EH (cell line): ENCODE data around the gene CFAP46.
"Not testable (repeated sequence)": the region's sequence is repeated elsewhere in the genome, so short reads cannot be mapped to it uniquely, and the experiment has no call there.

Experiments
- DNase-seq: peaks from one replicate; pipeline ENCODE4 v3.0.0-alpha.2; 2015; ENCODE audit warnings: low read depth

Gene CFAP46

DNA sequence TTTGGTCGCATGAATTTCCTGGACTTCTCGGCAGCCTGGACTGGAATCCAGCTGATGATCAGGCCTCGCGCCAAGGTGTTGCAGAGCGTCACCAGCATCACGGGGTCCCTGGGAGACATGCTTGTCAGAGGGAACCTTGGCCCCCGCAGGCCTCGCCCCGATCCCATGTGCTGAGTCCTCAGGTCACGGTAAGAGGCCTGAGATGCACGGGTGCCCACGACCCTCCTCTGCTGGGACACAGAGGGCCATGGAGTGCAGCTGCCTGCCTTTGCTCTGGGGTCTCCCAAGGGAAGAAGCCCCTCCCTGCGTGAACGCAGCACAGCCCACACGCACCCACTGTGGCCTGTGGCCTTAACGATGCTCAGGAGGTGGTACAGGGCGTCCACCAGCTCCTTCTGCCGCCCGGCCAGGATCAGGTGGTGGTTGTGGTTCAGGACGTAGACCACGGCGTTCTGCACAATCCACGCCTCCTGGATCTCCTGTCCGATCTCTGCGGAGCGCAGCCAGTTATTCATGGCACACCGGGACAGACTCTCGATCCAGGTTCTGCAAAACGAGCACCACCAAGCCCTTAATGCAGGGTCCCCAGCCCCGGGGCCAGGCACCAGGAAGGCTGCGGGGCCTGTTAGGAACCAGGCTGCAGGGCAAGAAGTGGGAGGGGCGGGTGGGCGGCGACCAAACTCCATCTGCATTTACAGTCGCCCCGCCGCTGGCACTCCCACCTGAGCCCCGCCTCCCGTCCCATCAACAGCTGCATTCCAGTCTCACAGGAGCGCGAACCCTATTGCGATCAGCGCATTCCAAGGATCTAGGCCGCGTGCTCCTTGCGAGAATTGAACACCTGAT lies 29.4 kb downstream of the CFAP46 start:
- no peak for DNase-seq

- DNase-seq: no peak
Measured at GRCh38 chr10:132912225-132912712, 30.1 kb downstream of the CFAP46 start.

DNA sequence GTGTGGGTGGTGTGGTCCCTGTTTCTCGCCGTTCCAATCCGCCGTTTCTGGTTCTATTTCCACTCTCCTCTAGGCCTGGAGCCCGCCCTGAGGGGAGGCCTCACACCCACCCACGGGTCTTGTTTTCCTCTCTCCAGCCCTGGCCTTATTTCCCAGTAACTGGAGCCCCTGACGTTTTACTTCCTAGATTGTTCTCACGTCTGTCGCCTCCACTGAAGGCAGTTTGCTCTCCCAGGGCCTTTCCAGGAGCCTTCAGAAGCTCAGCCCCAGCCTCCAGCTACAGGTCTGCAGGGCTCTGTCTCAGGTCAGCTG lies 30.6 kb downstream of the CFAP46 start:
- DNase-seq: no peak

DNA sequence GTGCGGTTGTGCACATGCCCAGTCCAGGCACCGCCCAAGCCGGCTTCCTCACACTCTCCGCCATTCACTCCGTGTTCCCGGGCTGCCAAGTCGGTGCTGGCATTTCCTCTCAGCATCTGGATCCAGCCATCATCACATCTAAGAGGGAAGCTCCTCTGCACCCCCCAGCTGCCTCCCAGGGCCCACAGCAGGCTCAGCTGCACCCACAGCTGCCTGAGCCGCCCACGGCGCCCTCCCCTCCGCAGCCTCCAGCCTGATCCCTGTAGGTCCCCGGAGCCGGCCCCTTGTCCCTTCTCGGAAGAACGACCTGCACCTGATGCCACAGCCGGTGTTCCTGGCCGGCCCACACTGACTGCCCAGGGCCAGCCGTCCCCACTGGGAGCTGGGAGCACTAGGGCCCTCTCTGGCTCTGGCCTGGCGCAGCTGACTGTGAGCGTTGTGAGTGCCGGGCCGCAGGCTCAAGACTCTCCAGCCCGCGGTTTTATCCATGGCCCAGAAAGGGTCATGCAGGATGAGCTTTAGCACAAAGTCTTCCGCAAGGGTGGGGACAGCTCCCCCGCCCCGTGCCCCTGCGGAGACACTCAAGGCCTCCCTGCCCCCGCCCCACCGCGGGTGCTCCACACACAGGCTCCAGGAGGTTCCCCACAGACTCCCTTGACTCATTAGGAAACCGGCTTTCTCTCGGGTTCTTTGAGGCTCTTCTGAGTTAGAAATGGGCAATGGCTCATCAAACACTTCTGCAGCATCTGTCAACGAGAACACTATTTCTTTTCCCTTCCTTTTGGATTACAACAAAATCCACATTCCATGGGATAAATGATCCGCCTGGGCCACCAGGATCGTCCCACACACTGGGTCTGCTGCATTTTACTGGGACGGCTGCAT lies 31.2 kb downstream of the CFAP46 start:
- peak; percentile 7 for DNase-seq

- no peak for DNase-seq
Measured at GRCh38 chr10:132910186-132910880, 32.0 kb downstream of the CFAP46 start.

GRCh38 chr10:132909491-132910071 lies 32.8 kb downstream of the CFAP46 start:
- no peak for DNase-seq

DNA sequence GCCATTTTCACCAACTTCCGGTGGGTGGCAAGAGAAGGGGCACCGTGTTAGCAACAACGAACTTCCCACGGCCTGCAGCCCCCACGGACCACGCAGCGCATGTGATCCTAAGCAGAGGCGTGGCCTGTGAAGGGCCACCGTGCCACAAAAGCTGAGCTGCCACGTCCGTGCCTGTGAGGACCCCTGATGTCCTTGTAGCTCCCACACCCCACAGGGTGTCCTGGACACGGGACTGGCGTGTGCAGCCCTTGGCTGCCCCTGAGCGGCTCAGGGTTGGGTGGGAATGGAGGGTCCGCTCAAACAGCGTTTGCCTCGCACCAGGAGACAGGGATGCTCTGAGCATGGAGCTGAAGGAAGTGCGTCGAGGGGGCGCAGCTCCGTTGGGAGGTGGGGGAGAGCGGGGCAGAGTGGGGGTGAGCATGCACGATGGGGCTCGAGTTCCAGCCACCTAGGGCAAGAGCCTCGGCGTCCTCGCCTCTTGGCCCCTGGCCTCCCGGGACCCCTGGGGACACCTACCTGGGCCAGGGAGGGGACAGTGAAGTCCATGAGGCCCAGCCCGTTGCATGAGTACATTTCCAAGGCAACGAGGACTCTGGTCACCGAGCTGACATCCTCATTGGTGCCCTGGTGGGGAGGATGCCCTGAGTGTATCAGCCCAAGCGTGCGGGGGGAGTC lies 33.6 kb downstream of the CFAP46 start:
- no peak for DNase-seq

DNA sequence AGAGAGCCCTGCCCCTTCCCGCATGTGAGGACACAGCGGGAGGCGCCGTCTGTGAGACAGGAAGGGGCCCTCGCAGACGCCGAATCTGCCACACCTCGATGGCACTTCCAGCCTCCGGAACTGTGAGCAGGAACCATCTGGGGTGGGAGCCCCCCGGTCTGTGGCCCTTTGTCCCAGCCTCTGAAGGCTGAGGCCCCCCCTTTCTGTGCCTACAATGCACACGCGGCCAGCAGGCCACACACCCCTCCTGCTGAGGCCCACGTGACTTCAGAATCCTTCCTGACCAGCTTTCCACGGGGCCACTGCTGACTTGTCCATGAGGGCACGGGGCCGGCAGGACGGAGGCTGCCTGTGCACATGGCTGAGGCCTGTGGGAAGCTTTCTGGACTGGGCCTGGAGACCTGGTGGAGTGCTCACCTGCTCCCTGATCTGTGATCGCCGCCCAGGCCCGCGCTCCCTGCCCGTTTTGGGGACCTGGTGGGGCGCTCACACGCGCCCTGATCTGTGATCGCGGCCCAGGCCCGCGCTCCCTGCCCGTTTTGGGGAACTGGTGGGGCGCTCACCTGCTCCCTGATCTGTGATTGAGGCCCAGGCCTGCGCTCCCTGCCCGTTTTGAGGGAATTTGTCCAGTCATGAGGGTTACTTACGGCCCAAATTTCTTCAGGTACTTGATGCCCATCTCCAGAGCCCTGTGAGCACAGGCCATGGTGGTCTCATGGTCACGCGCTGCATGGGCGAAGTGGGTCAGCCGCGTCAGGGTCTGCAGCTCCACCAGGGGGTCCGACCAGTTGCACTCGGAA lies 34.3 kb downstream of the CFAP46 start:
- DNase-seq: no peak

GRCh38 chr10:132906836-132907235 lies 35.5 kb downstream of the CFAP46 start:
- no peak for DNase-seq

- DNase-seq: no peak
Measured at GRCh38 chr10:132906106-132906505, 36.3 kb downstream of the CFAP46 start.

DNA sequence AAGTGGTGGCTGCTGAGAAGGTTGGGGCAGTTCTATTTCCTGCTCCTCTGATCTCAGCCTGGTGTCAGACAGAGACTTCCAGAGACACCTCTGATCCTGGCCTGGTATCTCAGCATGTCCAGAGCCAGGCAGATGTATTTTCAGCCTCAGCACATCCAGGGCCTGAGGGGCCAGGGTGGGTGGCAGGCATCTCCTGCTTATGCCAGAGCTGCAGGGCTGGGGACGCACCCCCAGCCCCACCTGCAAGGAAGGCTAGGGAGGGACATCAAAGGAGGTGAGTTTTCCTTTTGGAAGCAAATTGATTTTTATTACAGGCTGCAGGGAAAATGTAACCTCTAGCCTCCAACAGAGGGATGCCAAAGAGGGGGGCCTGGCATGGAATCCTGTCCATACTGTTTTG lies 36.7 kb downstream of the CFAP46 start:
- no peak for DNase-seq

- no peak for DNase-seq
Measured at GRCh38 chr10:132904814-132905649, 37.3 kb downstream of the CFAP46 start.

GRCh38 chr10:132904181-132904813 lies 38.1 kb downstream of the CFAP46 start:
- peak; percentile 38 for DNase-seq

- not testable (repeated sequence) for DNase-seq
Measured at GRCh38 chr10:132902656-132903575, 39.5 kb downstream of the CFAP46 start.

DNA sequence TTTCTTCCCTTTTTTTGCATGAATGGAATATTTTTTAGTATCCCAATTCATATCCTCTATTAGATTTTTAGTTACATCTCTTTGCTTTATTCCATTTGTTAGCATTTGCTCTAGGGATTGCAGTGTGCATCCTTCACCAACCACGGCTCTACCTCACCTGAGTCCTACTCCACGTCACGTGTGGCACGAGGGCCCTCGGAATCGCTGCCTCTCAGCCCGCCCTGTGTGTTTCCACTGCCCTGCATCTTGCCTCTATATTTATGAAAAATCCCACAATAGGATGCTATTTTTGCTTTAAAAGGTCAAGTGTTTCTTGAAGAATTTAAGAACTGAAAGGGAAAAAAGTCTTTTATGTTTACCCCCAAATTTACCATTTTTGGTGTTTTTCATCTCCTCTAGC lies 41.0 kb downstream of the CFAP46 start:
- no peak for DNase-seq

GRCh38 chr10:132900211-132900756 lies 42.1 kb downstream of the CFAP46 start:
- no peak for DNase-seq

DNA sequence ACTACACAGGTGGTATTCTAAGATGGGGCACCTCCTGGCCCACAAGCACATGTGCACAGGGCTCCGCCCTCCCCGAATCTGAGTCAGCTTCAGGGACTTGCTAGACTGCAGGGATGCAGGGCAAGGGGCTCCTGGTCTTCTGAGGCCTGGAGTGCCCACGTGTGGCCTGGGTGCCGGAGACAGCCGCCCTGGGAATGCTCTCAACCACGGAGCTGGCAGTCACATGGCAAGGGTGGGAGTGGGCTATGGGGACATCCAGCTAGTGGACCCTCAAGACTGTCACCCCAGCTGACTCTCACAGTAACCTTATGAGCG lies 42.7 kb downstream of the CFAP46 start:
- no peak for DNase-seq
